GM21360 (cell line): ENCODE data around the gene DDX50.
A peak's percentile ranks its signal among the peaks of the same experiment; 100 is the strongest.
"Not testable (repeated sequence)": the region's sequence is repeated elsewhere in the genome, so short reads cannot be mapped to it uniquely, and the experiment has no call there.

Source experiments
- ATAC-seq: cut with Tn5 transposase; IDR thresholded peaks from one replicate; pipeline ENCODE4 v1.9.1; 2021; ENCODE audit warnings: mild to moderate bottlenecking, moderate library complexity; ENCODE audit not compliant: unreplicated experiment

The DDX50 gene

GRCh38 chr10:68899186-68899745, 1.8 kb upstream of the DDX50 start:
- ATAC-seq, result no peak

- ATAC-seq, result no peak
These were observed 549 bp upstream of the DDX50 start for GRCh38 chr10:68900427-68901104.

DNA sequence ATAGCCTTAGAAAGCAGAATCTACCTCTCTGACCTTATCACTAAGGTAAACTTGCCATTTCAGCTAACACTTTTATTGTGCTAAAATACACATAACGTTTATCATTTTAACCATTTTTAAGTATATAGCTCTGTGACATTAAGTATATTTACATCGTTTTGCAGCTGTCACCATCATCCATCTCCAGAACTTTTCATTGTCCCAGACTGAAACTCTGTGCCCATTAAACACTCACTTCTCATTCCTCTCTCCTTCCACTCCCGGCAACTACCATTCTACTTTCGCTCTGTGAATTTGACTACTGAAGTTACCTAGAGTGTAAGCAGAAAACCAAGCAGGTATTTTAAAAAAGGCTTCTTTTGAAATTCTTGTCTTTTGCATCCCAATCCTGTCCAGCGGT, 1.3 kb downstream of the DDX50 start:
- no peak for ATAC-seq

DNA sequence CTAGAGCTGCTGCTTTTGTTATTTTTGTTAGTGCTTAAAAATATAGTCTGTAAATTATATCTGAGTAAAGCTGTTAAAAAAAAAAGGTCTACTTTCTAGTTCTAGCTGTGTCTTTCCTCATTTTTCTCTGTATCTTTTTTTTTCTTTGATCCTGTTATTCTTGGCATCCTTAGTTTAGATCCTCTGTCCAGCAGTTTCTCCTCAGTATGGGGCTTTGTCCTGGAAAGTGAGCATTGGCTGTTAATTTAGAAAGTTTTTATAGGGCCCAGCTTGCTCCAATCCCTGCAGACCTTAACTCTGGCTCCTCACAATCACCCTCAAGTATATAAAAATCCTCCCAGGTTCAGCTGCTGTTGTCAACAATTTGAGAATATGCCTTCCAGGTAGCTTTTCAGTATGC, 23.5 kb downstream of the DDX50 start:
- ATAC-seq, result no peak

- ATAC-seq, result no peak
These were observed 24.4 kb downstream of the DDX50 start for GRCh38 chr10:68925489-68925888.

DNA sequence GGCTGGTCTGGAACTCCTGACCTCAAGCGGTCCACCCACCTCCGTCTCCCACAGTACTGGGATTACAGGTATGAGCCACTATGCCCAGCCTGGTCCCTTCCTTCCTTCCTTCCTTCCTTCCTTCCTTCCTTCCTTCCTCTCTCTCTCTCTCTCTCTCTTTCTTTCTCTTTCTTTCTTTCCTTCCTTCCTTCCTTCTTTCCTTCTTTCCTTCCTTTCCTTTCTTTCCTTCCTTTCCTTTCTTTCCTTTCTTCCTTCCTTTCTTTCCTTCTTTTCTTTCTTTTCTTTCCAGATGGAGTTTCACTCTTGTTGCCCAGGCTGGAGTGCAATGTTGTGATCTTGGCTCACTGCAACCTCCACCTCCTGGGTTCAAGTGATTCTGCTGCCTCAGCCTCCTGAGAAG, 28.0 kb downstream of the DDX50 start:
- not testable (repeated sequence) for ATAC-seq

DNA sequence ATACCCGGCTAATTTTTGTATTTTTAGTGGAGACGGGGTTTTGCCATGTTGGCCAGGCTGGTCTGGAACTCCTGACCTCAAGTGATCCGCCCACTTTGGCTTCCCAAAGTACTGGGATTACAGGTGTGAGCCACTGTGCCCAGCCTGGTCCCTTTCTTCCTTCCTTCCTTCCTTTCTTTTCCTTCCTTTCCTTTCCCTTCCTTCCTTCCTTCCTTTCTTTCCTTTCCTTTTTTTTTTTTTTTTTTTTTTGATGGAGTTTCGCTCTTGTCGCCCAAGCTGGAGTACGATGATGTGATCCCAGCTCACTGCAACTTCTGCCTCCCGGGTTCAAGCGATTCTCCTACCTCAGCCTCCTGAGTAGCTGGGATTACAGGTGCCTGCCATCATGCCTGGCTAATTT, 28.8 kb downstream of the DDX50 start:
- ATAC-seq, result not testable (repeated sequence)

GRCh38 chr10:68932860-68933259, 31.7 kb downstream of the DDX50 start:
- ATAC-seq, result not testable (repeated sequence)

GRCh38 chr10:68934994-68935393, 33.9 kb downstream of the DDX50 start:
- no peak for ATAC-seq

DNA sequence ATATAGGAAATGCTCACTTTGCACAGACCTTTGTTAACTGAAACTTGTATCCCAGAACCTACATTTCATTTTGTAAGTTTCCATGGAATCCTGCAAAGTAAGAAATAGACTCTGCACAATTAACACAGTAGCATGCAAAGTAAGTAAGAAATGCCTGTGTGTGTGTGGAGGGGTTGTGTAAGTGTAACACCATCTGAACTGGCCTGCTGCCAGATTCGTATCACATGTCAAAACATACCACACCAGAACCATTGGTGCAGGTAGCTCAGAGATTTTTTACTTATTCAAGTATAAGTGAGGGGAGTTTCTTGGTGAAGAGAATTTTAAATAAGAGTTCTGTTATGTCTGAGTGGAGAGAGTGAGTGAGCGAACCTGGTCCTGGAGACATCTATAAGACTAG, 37.0 kb downstream of the DDX50 start:
- ATAC-seq, result no peak

- no peak for ATAC-seq
These were observed 37.8 kb downstream of the DDX50 start for GRCh38 chr10:68938884-68939283.

DNA sequence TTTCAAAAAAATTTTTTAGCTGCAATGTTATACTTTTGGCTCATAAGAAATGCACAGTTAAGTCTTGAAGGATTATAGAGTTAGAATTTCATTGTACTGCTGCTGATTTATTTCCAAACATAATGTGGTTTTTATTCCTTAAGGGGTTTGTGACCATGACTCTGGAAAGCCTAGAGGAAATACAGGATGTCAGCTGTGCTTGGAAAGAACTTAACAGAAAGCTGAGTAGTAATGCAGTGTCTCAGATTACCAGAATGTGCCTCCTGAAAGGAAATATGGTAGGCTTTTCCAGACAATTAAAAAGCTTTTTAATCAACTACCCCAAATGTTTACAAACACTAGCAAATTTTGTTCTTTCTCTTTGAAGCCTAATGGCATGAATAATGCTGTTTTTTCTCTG, 39.8 kb downstream of the DDX50 start:
- not testable (repeated sequence) for ATAC-seq

GRCh38 chr10:68950598-68950997, 49.5 kb downstream of the DDX50 start:
- ATAC-seq, result no peak

DNA sequence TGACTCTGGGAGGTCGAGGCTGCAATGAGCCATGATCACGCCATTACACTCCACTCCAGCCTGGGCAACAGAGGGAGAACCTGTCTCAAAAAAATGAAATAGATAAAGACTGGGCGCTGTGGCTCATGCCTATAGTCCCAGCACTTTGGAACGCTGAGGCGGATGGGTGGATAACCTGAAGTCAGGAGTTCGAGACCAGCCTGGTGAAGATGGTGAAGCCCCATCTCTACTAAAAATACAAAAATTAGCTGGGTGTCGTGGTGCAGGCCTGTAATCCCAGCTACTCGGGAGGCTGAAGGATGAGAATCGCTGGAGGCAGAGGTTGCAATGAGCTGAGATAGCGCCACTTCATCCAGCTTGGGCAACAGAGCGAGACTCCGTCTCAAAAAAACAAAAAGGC, 53.8 kb downstream of the DDX50 start:
- no peak for ATAC-seq

DNA sequence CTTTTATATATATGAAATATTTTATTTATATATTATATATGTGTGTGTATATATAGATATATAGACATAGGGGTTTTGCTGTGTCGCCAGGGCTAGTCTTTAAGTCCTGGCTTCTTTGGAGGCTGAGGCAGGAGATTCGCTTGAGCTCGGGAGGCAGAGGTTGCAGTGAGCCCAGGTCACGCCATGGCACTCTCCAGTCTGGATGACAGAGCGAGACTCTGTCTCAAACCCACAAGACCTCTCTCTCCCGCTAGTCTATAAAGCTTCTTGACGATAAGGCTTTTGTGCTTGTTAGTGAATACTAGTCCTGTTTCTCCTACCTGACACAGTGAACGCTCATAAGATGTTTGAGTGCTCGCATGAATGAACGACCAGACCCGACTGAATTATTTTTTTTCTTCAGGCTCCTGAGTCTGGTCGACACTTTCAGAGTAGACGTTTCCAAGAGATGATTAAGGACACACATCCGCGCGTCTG, 54.3 kb downstream of the DDX50 start:
- ATAC-seq, result peak; percentile 4

- ATAC-seq, result peak; percentile 68
These were observed 54.9 kb downstream of the DDX50 start, which contains the start of gene DDX21 for GRCh38 chr10:68955832-68956532. Gene DDX21 (plus strand): TSS chr10:68956170. CDS start chr10:68956226, 56 bp downstream.

- no peak for ATAC-seq
These were observed 56.1 kb downstream of the DDX50 start for GRCh38 chr10:68957284-68957615.

- no peak for ATAC-seq
These were observed 56.5 kb downstream of the DDX50 start for GRCh38 chr10:68957654-68958053.

- ATAC-seq, result no peak
These were observed 58.8 kb downstream of the DDX50 start for GRCh38 chr10:68959695-68960527.

GRCh38 chr10:68963151-68963550, 62.0 kb downstream of the DDX50 start:
- ATAC-seq, result no peak

GRCh38 chr10:68973975-68974374, 72.9 kb downstream of the DDX50 start:
- ATAC-seq, result no peak
